ENCODE data around the gene PRMT3. TPM values are rescaled to one million over a fixed set of nuclear protein-coding genes. Genes with fewer than 3 reads are reported as not detected.

PRMT3 gene
- total and polyA plus RNA-seq, 7 donors: 6.3 to 23.2 (median 17.2) TPM

- intact Hi-C loops (cut with DNase I): no loop called here
Observed at GRCh38 chr11:20406484-20406883, 19.0 kb downstream of the PRMT3 start.

GRCh38 chr11:20407344-20407743 lies 19.8 kb downstream of the PRMT3 start:
- Histone ChIP-seq H3K4me3 (no peak overlapping the region), H3K27me3 (ENCODE audit: insufficient read depth in 3 of 3, low read length in 2 of 3) (no peaks in the 10 kb centered on the region), H3K4me1 (no peaks in the 10 kb centered on the region), H3K9me3 (no peaks in the 10 kb centered on the region), H3K36me3 (ENCODE audit: insufficient read depth in 1 of 2, low read depth in 1 of 2) (peaks cover 0 to 91% of the 10 kb centered on the region in 2 donors), H3K27ac (no peak overlapping the region)
- no peak for DNase-seq
- WGBS, 3 donors: 62 to 78% (median 64%) methylated on average over 3 of the region's 3 CpGs
- intact Hi-C loops (cut with DNase I): no loop called here
- ATAC-seq: no peak
- no peak for TF ChIP-seq CTCF (IDR thresholded peaks at IDR 0.05)

More at GRCh38 chr11:20406484-20406883, 19.0 kb downstream of the PRMT3 start:
- Histone ChIP-seq H3K9me3 (no peaks in the 10 kb centered on the region), H3K36me3 (ENCODE audit: insufficient read depth in 1 of 2, low read depth in 1 of 2) (peaks cover 0 to 92% of the 10 kb centered on the region in 2 donors), H3K4me3 (no peak overlapping the region), H3K27me3 (ENCODE audit: insufficient read depth in 3 of 3, low read length in 2 of 3) (no peaks in the 10 kb centered on the region), H3K4me1 (no peaks in the 10 kb centered on the region), H3K27ac (no peak overlapping the region)
- no peak for DNase-seq
- ATAC-seq: no peak
- no peak for TF ChIP-seq CTCF (IDR thresholded peaks at IDR 0.05)

GRCh38 chr11:20415432-20415831 lies 27.9 kb downstream of the PRMT3 start:
- Histone ChIP-seq H3K4me3 (no peak overlapping the region), H3K27ac (no peak overlapping the region), H3K27me3 (ENCODE audit: insufficient read depth in 3 of 3, low read length in 2 of 3) (no peaks in the 10 kb centered on the region), H3K36me3 (ENCODE audit: insufficient read depth in 1 of 2, low read depth in 1 of 2) (peaks cover 6 to 80% of the 10 kb centered on the region in 2 donors), H3K4me1 (no peaks in the 10 kb centered on the region), H3K9me3 (no peaks in the 10 kb centered on the region)
- intact Hi-C loops (cut with DNase I): no loop called here
- DNase-seq (no peak), ATAC-seq (no peak)
- no peak for TF ChIP-seq CTCF (IDR thresholded peaks at IDR 0.05)

GRCh38 chr11:20417771-20418170 lies 30.3 kb downstream of the PRMT3 start:
- Histone ChIP-seq H3K4me1 (no peaks in the 10 kb centered on the region), H3K27me3 (ENCODE audit: insufficient read depth in 3 of 3, low read length in 2 of 3) (no peaks in the 10 kb centered on the region), H3K4me3 (no peak overlapping the region), H3K27ac (no peak overlapping the region), H3K9me3 (no peaks in the 10 kb centered on the region), H3K36me3 (ENCODE audit: insufficient read depth in 1 of 2, low read depth in 1 of 2) (peaks cover 9 to 85% of the 10 kb centered on the region in 2 donors)
- DNase-seq: no peak
- intact Hi-C loops (cut with DNase I): no loop called here
- 83 to 92% (median 83%) methylated on average over 2 of the region's 2 CpGs for WGBS, 3 donors
- no peak for TF ChIP-seq CTCF (IDR thresholded peaks at IDR 0.05)
- no peak for ATAC-seq

GRCh38 chr11:20421946-20422345 lies 34.4 kb downstream of the PRMT3 start:
- peaks cover 2 to 60% of the 10 kb centered on the region in 2 donors for H3K36me3 ChIP-seq (ENCODE audit: insufficient read depth in 1 of 2, low read depth in 1 of 2)
- intact Hi-C loops (cut with DNase I): no loop called here
- WGBS, 3 donors: 70 to 98% (median 94%) methylated on average over 2 of the region's 2 CpGs
- no peak for TF ChIP-seq CTCF (IDR thresholded peaks at IDR 0.05)
- H3K27ac ChIP-seq: no peak overlapping the region
- no peaks in the 10 kb centered on the region for H3K27me3 ChIP-seq (ENCODE audit: insufficient read depth in 3 of 3, low read length in 2 of 3)
- no peaks in the 10 kb centered on the region for H3K9me3 ChIP-seq
- no peak for ATAC-seq
- no peak for DNase-seq
- no peaks in the 10 kb centered on the region for H3K4me1 ChIP-seq
- H3K4me3 ChIP-seq: no peak overlapping the region
